WTC11 (cell line): ENCODE measurements around the gene ERICH6.

Experiments used
- AFF4 ChIP-seq: sonication (generic); formaldehyde crosslinking; IDR thresholded peaks from 2 replicates; pipeline ENCODE4 v1.8.1; 2023; ENCODE audit warnings: mild to moderate bottlenecking, missing genetic modification reagents, borderline replicate concordance
- ATF2 ChIP-seq: sonication (generic); formaldehyde crosslinking; IDR thresholded peaks from 2 replicates; pipeline ENCODE4 v1.8.1; 2022; ENCODE audit warnings: low read depth, missing genetic modification reagents, borderline replicate concordance
- CREB1 ChIP-seq: sonication (generic); formaldehyde crosslinking; IDR thresholded peaks from 2 replicates; pipeline ENCODE4 v1.8.0; 2023; ENCODE audit warnings: mild to moderate bottlenecking, missing genetic modification reagents
- CTCF ChIP-seq: fragments of 200-600 bp; IDR thresholded peaks from 2 replicates; pipeline ENCODE4 v1.8.0; 2022; ENCODE audit warnings: antibody characterized with exemption
- ETV6 ChIP-seq: sonication (generic); formaldehyde crosslinking; IDR thresholded peaks from 2 replicates; pipeline ENCODE4 v1.8.1; 2022; ENCODE audit warnings: mild to moderate bottlenecking, missing genetic modification reagents
- FOXK1 ChIP-seq: sonication (generic); formaldehyde crosslinking; IDR thresholded peaks from 2 replicates; pipeline ENCODE4 v1.8.0; 2022; ENCODE audit warnings: mild to moderate bottlenecking, moderate library complexity, missing genetic modification reagents
- HMGA2 ChIP-seq: fragments of 250-450 bp; sonication (Bioruptor Pico); IDR thresholded peaks from 2 replicates; pipeline ENCODE4 v1.4.0; 2021; ENCODE audit warnings: mild to moderate bottlenecking, moderate library complexity
- NR2C2 ChIP-seq: sonication (generic); formaldehyde crosslinking; IDR thresholded peaks from 2 replicates; pipeline ENCODE4 v1.8.0; 2022; ENCODE audit warnings: mild to moderate bottlenecking, missing genetic modification reagents
- NR3C1 ChIP-seq: sonication (generic); formaldehyde crosslinking; conservative IDR thresholded peaks from 2 replicates; pipeline ENCODE4 v1.8.1; 2023; ENCODE audit warnings: low read depth, mild to moderate bottlenecking, missing genetic modification reagents
- PRDM15 ChIP-seq: sonication (generic); formaldehyde crosslinking; IDR thresholded peaks from 2 replicates; pipeline ENCODE4 v1.8.0; 2022; ENCODE audit warnings: missing genetic modification reagents
- TEAD4 ChIP-seq: sonication (generic); formaldehyde crosslinking; IDR thresholded peaks from 2 replicates; pipeline ENCODE4 v1.8.0; 2022; ENCODE audit warnings: mild to moderate bottlenecking, missing genetic modification reagents
- TF ChIP-seq, protein P1 (sequence below): sonication (generic); formaldehyde crosslinking; IDR thresholded peaks from 2 replicates; pipeline ENCODE4 v1.8.1; 2022; ENCODE audit warnings: mild to moderate bottlenecking, moderate library complexity, missing genetic modification reagents
- TF ChIP-seq, protein P2 (sequence below): fragments of 250-450 bp; sonication (Bioruptor Pico); IDR thresholded peaks from 2 replicates; pipeline ENCODE4 v2.1.2; 2022; ENCODE audit warnings: mild to moderate bottlenecking, moderate library complexity

DNA sequence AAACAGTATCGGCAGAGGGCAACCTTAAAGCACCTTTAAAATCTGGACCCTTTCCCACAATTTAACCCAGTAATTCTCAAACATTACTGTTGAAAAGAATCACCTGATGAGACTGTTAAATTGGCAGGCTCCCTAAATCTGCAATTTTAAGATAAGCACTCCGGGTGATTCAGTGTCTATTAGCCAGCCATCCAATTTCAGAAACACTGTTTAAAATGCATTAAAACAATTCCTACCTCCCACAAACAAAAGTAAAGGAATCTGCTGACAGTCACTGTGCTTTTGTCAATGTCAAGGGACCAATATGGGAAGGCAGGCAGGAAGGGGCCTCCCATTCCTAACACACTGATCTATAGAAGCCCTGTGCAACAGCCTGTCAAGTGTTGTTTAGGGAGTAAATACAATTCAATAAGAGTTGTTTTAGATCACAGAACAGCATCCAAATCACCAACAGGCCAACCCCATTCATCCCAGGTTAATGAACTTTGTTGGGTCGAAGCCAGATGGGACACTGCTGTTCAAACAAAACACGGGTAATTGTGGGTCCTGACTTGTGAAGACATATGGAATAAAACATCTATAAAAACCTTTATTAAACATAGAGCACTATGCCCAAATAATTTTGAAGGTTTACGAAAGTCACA, 37.9 kb upstream of the ERICH6 start:
- no peak for TF ChIP-seq TEAD4 (CRISPR knock-in tag)
- no peak for TF ChIP-seq AFF4 (CRISPR knock-in tag)
- TF ChIP-seq CREB1 (CRISPR knock-in tag) = no peak
- TF ChIP-seq CTCF = no peak
- TF ChIP-seq, protein P1, sequence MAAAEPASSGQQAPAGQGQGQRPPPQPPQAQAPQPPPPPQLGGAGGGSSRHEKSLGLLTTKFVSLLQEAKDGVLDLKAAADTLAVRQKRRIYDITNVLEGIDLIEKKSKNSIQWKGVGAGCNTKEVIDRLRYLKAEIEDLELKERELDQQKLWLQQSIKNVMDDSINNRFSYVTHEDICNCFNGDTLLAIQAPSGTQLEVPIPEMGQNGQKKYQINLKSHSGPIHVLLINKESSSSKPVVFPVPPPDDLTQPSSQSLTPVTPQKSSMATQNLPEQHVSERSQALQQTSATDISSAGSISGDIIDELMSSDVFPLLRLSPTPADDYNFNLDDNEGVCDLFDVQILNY (CRISPR knock-in tag) = no peak
- no peak for TF ChIP-seq ATF2
- TF ChIP-seq ETV6 (CRISPR knock-in tag) = no peak
- no peak for TF ChIP-seq FOXK1 (CRISPR knock-in tag)
- TF ChIP-seq HMGA2 (CRISPR knock-in tag) = no peak
- TF ChIP-seq NR3C1 (CRISPR knock-in tag) = no peak
- no peak for TF ChIP-seq NR2C2 (CRISPR knock-in tag)
- TF ChIP-seq, protein P2, sequence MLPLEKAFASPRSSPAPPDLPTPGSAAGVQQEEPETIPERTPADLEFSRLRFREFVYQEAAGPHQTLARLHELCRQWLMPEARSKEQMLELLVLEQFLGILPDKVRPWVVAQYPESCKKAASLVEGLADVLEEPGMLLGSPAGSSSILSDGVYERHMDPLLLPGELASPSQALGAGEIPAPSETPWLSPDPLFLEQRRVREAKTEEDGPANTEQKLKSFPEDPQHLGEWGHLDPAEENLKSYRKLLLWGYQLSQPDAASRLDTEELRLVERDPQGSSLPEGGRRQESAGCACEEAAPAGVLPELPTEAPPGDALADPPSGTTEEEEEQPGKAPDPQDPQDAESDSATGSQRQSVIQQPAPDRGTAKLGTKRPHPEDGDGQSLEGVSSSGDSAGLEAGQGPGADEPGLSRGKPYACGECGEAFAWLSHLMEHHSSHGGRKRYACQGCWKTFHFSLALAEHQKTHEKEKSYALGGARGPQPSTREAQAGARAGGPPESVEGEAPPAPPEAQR (CRISPR knock-in tag) = no peak
- no peak for TF ChIP-seq PRDM15 (CRISPR knock-in tag)
